IPS-18c (cell line): Measurements from ENCODE around the gene CRYGB.

Experiments used
- H3K4me3 ChIP-seq: 2 replicates; pipeline ENCODE4 v1.7.0; 2013; ENCODE audit warnings: low read depth, mild to moderate bottlenecking, low read length, moderate library complexity; ENCODE audit not compliant: insufficient read depth
- H3K9me3 ChIP-seq: one replicate; pipeline ENCODE4 v1.6.1; 2013; ENCODE audit warnings: mild to moderate bottlenecking, low read length, moderate library complexity; ENCODE audit not compliant: control insufficient read depth, insufficient read depth

The CRYGB gene

GRCh38 chr2:208146006-208146405, at the start of gene CRYGB:
CRYGB (minus strand) TSS chr2:208146158; CDS start chr2:208146120, 38 bp downstream.
- no peak within 1 kb of the TSS for H3K4me3 ChIP-seq
- H3K9me3 ChIP-seq = peaks cover 2% of the 10 kb centered on the region

- H3K9me3 ChIP-seq = no peaks in the 10 kb centered on the region
- no peak overlapping the region for H3K4me3 ChIP-seq
Observed at GRCh38 chr2:208195531-208195930, 49.6 kb upstream of the CRYGB start.

- H3K4me3 ChIP-seq = no peak overlapping the region
- no peaks in the 10 kb centered on the region for H3K9me3 ChIP-seq
Observed at GRCh38 chr2:208192611-208193236, 46.8 kb upstream of the CRYGB start.

GRCh38 chr2:208189810-208190503, 44.0 kb upstream of the CRYGB start, which contains the start of gene C2orf80:
C2orf80 (minus strand) TSS chr2:208190030; CDS start chr2:208186986, 3,044 bp downstream.
- H3K4me3 ChIP-seq = no peak within 1 kb of the TSS

GRCh38 chr2:208189069-208189809, 43.3 kb upstream of the CRYGB start:
- no peak overlapping the region for H3K4me3 ChIP-seq
- H3K9me3 ChIP-seq = no peaks in the 10 kb centered on the region

More at GRCh38 chr2:208189810-208190503, 44.0 kb upstream of the CRYGB start, which contains the start of gene C2orf80:
- no peaks in the 10 kb centered on the region for H3K9me3 ChIP-seq

GRCh38 chr2:208186893-208187292, 40.9 kb upstream of the CRYGB start:
- H3K4me3 ChIP-seq = no peak overlapping the region
- H3K9me3 ChIP-seq = no peaks in the 10 kb centered on the region

- no peak overlapping the region for H3K4me3 ChIP-seq
Observed at GRCh38 chr2:208186465-208186864, 40.5 kb upstream of the CRYGB start.

GRCh38 chr2:208183972-208184705, 38.2 kb upstream of the CRYGB start:
- Histone ChIP-seq H3K9me3 (no peaks in the 10 kb centered on the region), H3K4me3 (no peak overlapping the region; the same call in 1 of the 2 replicates)

More at GRCh38 chr2:208186465-208186864, 40.5 kb upstream of the CRYGB start:
- no peaks in the 10 kb centered on the region for H3K9me3 ChIP-seq

GRCh38 chr2:208183526-208183925, 37.6 kb upstream of the CRYGB start:
- H3K4me3 ChIP-seq = no peak overlapping the region; the same call in 1 of the 2 replicates
- H3K9me3 ChIP-seq = no peaks in the 10 kb centered on the region

GRCh38 chr2:208182835-208183234, 36.9 kb upstream of the CRYGB start:
- Histone ChIP-seq H3K9me3 (no peaks in the 10 kb centered on the region), H3K4me3 (no peak overlapping the region)

GRCh38 chr2:208179028-208179609, 33.2 kb upstream of the CRYGB start:
- H3K9me3 ChIP-seq = no peaks in the 10 kb centered on the region
- H3K4me3 ChIP-seq = no peak overlapping the region

GRCh38 chr2:208175840-208176153, 29.8 kb upstream of the CRYGB start:
- H3K9me3 ChIP-seq = no peaks in the 10 kb centered on the region
- H3K4me3 ChIP-seq = no peak overlapping the region

GRCh38 chr2:208175069-208175839, 29.3 kb upstream of the CRYGB start:
- no peak overlapping the region for H3K4me3 ChIP-seq
- H3K9me3 ChIP-seq = no peaks in the 10 kb centered on the region

GRCh38 chr2:208174144-208174543, 28.2 kb upstream of the CRYGB start:
- no peak overlapping the region for H3K4me3 ChIP-seq
- H3K9me3 ChIP-seq = no peaks in the 10 kb centered on the region

GRCh38 chr2:208172125-208172524, 26.2 kb upstream of the CRYGB start:
- Histone ChIP-seq H3K9me3 (no peaks in the 10 kb centered on the region), H3K4me3 (no peak overlapping the region)

- Histone ChIP-seq H3K9me3 (no peaks in the 10 kb centered on the region), H3K4me3 (no peak overlapping the region)
Observed at GRCh38 chr2:208164951-208165755, 19.2 kb upstream of the CRYGB start.
